Esophagus squamous epithelium (tissue), 5 donors: ENCODE data around the gene PPM1A. TPM values are rescaled to one million over a fixed set of nuclear protein-coding genes. Genes with fewer than 3 reads are reported as not detected.

ENCODE experiments used
- DNase-seq: peaks from one replicate; lab custom pipeline; 2025; lab: John Stamatoyannopoulos, UW
- H3K27ac ChIP-seq, 4 donors: fragments of 200-600 bp; sonication (generic); one replicate each; pipeline ENCODE4 v1.5.1; 2016 to 2019; ENCODE audit warnings: mild to moderate bottlenecking in 1 of 4
- H3K27me3 ChIP-seq, 4 donors: fragments of 200-600 bp; sonication (generic); 1 replicate in 3 of 4; 2 replicates in 1 of 4; pipeline versions ENCODE4 v1.5.1 to v1.6.0; 2017 to 2021; ENCODE audit warnings: antibody characterized with exemption in 1 of 4
- H3K36me3 ChIP-seq, 3 donors: fragments of 200-600 bp; sonication (generic); one replicate each; pipeline ENCODE4 v1.5.1; 2016 to 2019
- H3K4me1 ChIP-seq, 3 donors: fragments of 200-600 bp; sonication (generic); one replicate each; pipeline ENCODE4 v1.5.1; 2017 to 2019
- H3K4me3 ChIP-seq, 4 donors: fragments of 200-600 bp; sonication (generic); 1 replicate in 3 of 4; 2 replicates in 1 of 4; pipeline ENCODE4 v1.5.1; 2016 to 2019; ENCODE audit warnings: mild to moderate bottlenecking in 2 of 4, moderate library complexity in 1 of 4
- H3K9me3 ChIP-seq, 3 donors: fragments of 200-600 bp; sonication (generic); one replicate each; pipeline ENCODE4 v1.5.1; 2016 to 2019
- CTCF ChIP-seq, 6 experiments: fragments of 450-650 bp in 4 of 6; fragments of 200-600 bp in 2 of 6; sonication (generic) in 2 of 6; IDR thresholded peaks; one replicate each; pipeline ENCODE4 v1.5.1; 2016 to 2019; ENCODE audit warnings: antibody characterized with exemption in 6 of 6, mild to moderate bottlenecking in 4 of 6, moderate library complexity in 4 of 6
- POLR2A ChIP-seq, 4 donors: fragments of 450-650 bp; IDR thresholded peaks; one replicate each; pipeline ENCODE4 v1.6.1; 2017; ENCODE audit warnings: antibody characterized with exemption in 4 of 4, mild to moderate bottlenecking in 4 of 4, moderate library complexity in 3 of 4
- WGBS, 2 donors: methylation state at CpG; one replicate each; pipeline ENCODE4 v1.1.5; 2018; 5-methylcytosine and 5-hydroxymethylcytosine counted together
- intact Hi-C: fragments of 100-400 bp; cut with DNase I; formaldehyde crosslinking; loops from one replicate; pipeline ENCODE4 v1.15.0; 2022
- total RNA-seq, 4 donors: library from RNA; depleted of rRNA; stranded (reverse); fragments of >200 nt; gene quantifications; one replicate each; pipeline ENCODE4 v1.1.0, GENCODE V29; 2016
- donor health status: DM: yes; HTN: yes; CAD: no.

The PPM1A gene
- total RNA-seq, 4 donors from 2014 or later: 16.7 to 34.3 (median 22.7) TPM

GRCh38 chr14:60302663-60303062 is 53.6 kb downstream of the PPM1A start:
- Histone ChIP-seq H3K36me3 (peaks cover 0 to 4% (median 0%) of the 10 kb centered on the region in 3 donors), H3K4me3 (no peak overlapping the region), H3K27me3 (no peaks in the 10 kb centered on the region), H3K4me1 (no peaks in the 10 kb centered on the region), H3K27ac (no peak overlapping the region), H3K9me3 (no peaks in the 10 kb centered on the region)
- 50 to 58% methylated on average over 1 of the region's 1 CpG for WGBS, 2 donors
- no peak for DNase-seq
- intact Hi-C loops: no loop called here
- TF ChIP-seq CTCF (IDR thresholded peaks at IDR 0.05): no peak
- TF ChIP-seq POLR2A (IDR thresholded peaks at IDR 0.05): no peak

GRCh38 chr14:60303745-60304144 is 54.7 kb downstream of the PPM1A start:
- H3K27me3 ChIP-seq: no peaks in the 10 kb centered on the region
- intact Hi-C loops: no loop called here
- 60 to 76% methylated on average over 7 of the region's 7 CpGs for WGBS, 2 donors

GRCh38 chr14:60304509-60304908 is 55.5 kb downstream of the PPM1A start:
- no peak for DNase-seq

More at GRCh38 chr14:60303745-60304144, 54.7 kb downstream of the PPM1A start:
- Histone ChIP-seq H3K27ac (no peak overlapping the region), H3K9me3 (no peaks in the 10 kb centered on the region), H3K4me1 (no peaks in the 10 kb centered on the region), H3K4me3 (no peak overlapping the region), H3K36me3 (no peaks in the 10 kb centered on the region)
- TF ChIP-seq POLR2A (IDR thresholded peaks at IDR 0.05) (no peak), CTCF (IDR thresholded peaks at IDR 0.05) (no peak)
- no peak for DNase-seq

GRCh38 chr14:60309867-60310552 is 61.0 kb downstream of the PPM1A start:
- intact Hi-C loops: no loop called here

More at GRCh38 chr14:60304509-60304908, 55.5 kb downstream of the PPM1A start:
- Histone ChIP-seq H3K36me3 (no peaks in the 10 kb centered on the region), H3K27ac (no peak overlapping the region), H3K4me3 (no peak overlapping the region), H3K27me3 (no peaks in the 10 kb centered on the region), H3K4me1 (no peaks in the 10 kb centered on the region), H3K9me3 (no peaks in the 10 kb centered on the region)
- intact Hi-C loops: no loop called here
- TF ChIP-seq CTCF (IDR thresholded peaks at IDR 0.05): no peak
- TF ChIP-seq POLR2A (IDR thresholded peaks at IDR 0.05): no peak
- 74 to 78% methylated on average over 5 to 6 of the region's 7 CpGs for WGBS, 2 donors

More at GRCh38 chr14:60309867-60310552, 61.0 kb downstream of the PPM1A start:
- TF ChIP-seq POLR2A (IDR thresholded peaks at IDR 0.05) (no peak), CTCF (IDR thresholded peaks at IDR 0.05) (no peak)
- 62 to 69% methylated on average over 3 of the region's 3 CpGs for WGBS, 2 donors
- H3K4me1 ChIP-seq: no peaks in the 10 kb centered on the region
- no peak for DNase-seq
- no peaks in the 10 kb centered on the region for H3K9me3 ChIP-seq
- H3K4me3 ChIP-seq: no peak overlapping the region
- peaks cover 0 to 20% (median 0%) of the 10 kb centered on the region in 4 donors for H3K27me3 ChIP-seq
- H3K36me3 ChIP-seq: no peaks in the 10 kb centered on the region
- H3K27ac ChIP-seq: no peak overlapping the region
